Measurements from ENCODE around the gene TECPR2. TPM values are rescaled to one million over a fixed set of nuclear protein-coding genes. Genes with fewer than 3 reads are reported as not detected.
A peak's percentile ranks its signal among the peaks of the same experiment; 100 is the strongest.

TECPR2 gene
- total and polyA plus RNA-seq, 10 of the 15 experiments (the other 5 are each of a cell fraction or from before 2014, with no cell fraction given): 0.15 to 10.0 (median 3.0) TPM

DNA sequence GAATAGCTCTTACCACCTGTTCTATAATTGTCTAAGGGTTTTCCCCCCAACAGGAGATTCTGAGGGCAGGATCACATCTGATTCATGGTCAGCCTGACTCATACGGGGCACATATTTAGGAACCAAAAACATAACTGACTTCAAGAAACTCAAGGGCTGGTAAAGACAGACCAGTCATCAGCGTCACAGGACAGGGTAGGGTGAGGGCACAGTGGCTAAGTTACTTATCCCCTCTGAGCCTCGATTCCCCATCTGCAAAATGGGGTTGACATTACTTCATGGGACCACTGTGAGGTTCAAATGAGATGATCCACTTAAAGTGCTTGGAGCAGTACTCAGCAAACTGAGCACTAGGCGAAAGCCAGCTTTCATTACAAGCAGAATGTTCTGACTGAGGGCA is 657 bp upstream of the TECPR2 start:
- no peaks in the 10 kb centered on the region for H4K20me1 ChIP-seq (ENCODE audit: control insufficient read depth, insufficient read depth)
- peak overlapping the region; percentile 89 for H3K9ac ChIP-seq (ENCODE audit: control insufficient read depth, insufficient read depth, low read length)
- ATAC-seq (peak; percentile 83), DNase-seq (ENCODE audit: low read depth, low spot score) (peak; percentile 57), FAIRE-seq (peak; percentile 49)
- peak overlapping the region; percentile 86 for H2AFZ ChIP-seq (ENCODE audit: control insufficient read depth, low read depth, low read length)
- ChIA-PET CTCF (interaction anchor here (2.3 kb wide), 1 partner anchor 44 kb away, joined by 14 read pairs; the partner anchor contains the start of gene ZNF839), POLR2A (interaction anchor here (0.6 to 1.3 kb wide), 5 partner anchors 31 to 1233 kb away, joined by 3 to 6 read pairs (median 3); partner anchors contain the start of gene ZNF839), RAD21 (ENCODE audit: unreplicated experiment) (interaction anchor here (0.7 to 1.0 kb wide), 2 partner anchors 44 to 233 kb away, joined by 3 read pairs; no protein-coding TSS in a partner anchor), SMC1A (ENCODE audit: uncharacterized antibody, unreplicated experiment) (interaction anchor here (1.0 kb wide), 2 partner anchors 13 to 41 kb away, joined by 3 read pairs; no protein-coding TSS in a partner anchor)
- H3K79me2 ChIP-seq (ENCODE audit: control insufficient read depth, insufficient read depth, low read length): peaks cover 19% of the 10 kb centered on the region
- H3K4me2 ChIP-seq (ENCODE audit: control insufficient read depth, insufficient read depth): peak overlapping the region; percentile 80
- TSS peak; percentile 84 for BruUV-seq (replicated peaks)
- no peaks in the 10 kb centered on the region for H3K9me3 ChIP-seq (replicated peaks; ENCODE audit: control insufficient read depth, insufficient read depth, low read length)
- H3K4me1 ChIP-seq (ENCODE audit: control insufficient read depth, insufficient read depth, low read length): peaks cover 8% of the 10 kb centered on the region; the same call in 1 of the 2 replicates
- peaks cover 0 to 7% of the 10 kb centered on the region in 2 experiments; a peak in 3 of 4 replicates for H3K36me3 ChIP-seq (ENCODE audit: control insufficient read depth in 2 of 2, insufficient read depth in 2 of 2, low read length in 1 of 2)
- peak overlapping the region; percentile 73 for H3K4me3 ChIP-seq
- no peaks in the 10 kb centered on the region for H3K27me3 ChIP-seq (replicated peaks in 1 of 2; ENCODE audit: control insufficient read depth in 2 of 2, insufficient read depth in 2 of 2, low read length in 1 of 2)
- in situ Hi-C loops (cut with MboI): no loop called here
- peak overlapping the region; percentile 88 for H3K27ac ChIP-seq (ENCODE audit: control insufficient read depth, insufficient read depth)
- intact Hi-C loops (cut with micrococcal nuclease; ENCODE audit: unreplicated experiment): loop anchor here (2.0 kb wide), 1 partner anchor 45 kb away; no protein-coding TSS in a partner anchor
- 0% methylated on average over 4 of the region's 4 CpGs for WGBS (ENCODE audit: insufficient coverage, insufficient replicate concordance, low lambda C conversion rate, missing lambda C conversion rate)
- TF ChIP-seq POLR2AphosphoS5 (IDR thresholded peaks at IDR 0.05; ENCODE audit: low read length): 0 out of 2 replicates have a peak, but pooled peaks have one; percentile 66
- TF ChIP-seq ZBED1 (IDR thresholded peaks at IDR 0.05; ENCODE audit: borderline replicate concordance): 0 out of 2 replicates have a peak, but pooled peaks have one; percentile 29
- 0 out of 2 replicates have a peak, but pooled peaks have one; percentile 51 for TF ChIP-seq MEF2A (IDR thresholded peaks at IDR 0.05; ENCODE audit: insufficient read depth, low read depth, low read length)
- TF ChIP-seq MTA2 (IDR thresholded peaks at IDR 0.05; ENCODE audit: low read depth): peak; percentile 27; the same call in 1 of the 2 replicates
- TF ChIP-seq, protein P1, sequence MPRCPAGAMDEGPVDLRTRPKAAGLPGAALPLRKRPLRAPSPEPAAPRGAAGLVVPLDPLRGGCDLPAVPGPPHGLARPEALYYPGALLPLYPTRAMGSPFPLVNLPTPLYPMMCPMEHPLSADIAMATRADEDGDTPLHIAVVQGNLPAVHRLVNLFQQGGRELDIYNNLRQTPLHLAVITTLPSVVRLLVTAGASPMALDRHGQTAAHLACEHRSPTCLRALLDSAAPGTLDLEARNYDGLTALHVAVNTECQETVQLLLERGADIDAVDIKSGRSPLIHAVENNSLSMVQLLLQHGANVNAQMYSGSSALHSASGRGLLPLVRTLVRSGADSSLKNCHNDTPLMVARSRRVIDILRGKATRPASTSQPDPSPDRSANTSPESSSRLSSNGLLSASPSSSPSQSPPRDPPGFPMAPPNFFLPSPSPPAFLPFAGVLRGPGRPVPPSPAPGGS (IDR thresholded peaks at IDR 0.05; ENCODE audit: borderline replicate concordance, insufficient read depth, low read depth, low read length, poor library complexity, severe bottlenecking): no peak
- TF ChIP-seq IRF4 (IDR thresholded peaks at IDR 0.05; ENCODE audit: low read depth, low read length): peak; percentile 45; the same call in 1 of the 2 replicates
- TF ChIP-seq ZNF622 (IDR thresholded peaks at IDR 0.05): no peak
- TF ChIP-seq, protein P2, sequence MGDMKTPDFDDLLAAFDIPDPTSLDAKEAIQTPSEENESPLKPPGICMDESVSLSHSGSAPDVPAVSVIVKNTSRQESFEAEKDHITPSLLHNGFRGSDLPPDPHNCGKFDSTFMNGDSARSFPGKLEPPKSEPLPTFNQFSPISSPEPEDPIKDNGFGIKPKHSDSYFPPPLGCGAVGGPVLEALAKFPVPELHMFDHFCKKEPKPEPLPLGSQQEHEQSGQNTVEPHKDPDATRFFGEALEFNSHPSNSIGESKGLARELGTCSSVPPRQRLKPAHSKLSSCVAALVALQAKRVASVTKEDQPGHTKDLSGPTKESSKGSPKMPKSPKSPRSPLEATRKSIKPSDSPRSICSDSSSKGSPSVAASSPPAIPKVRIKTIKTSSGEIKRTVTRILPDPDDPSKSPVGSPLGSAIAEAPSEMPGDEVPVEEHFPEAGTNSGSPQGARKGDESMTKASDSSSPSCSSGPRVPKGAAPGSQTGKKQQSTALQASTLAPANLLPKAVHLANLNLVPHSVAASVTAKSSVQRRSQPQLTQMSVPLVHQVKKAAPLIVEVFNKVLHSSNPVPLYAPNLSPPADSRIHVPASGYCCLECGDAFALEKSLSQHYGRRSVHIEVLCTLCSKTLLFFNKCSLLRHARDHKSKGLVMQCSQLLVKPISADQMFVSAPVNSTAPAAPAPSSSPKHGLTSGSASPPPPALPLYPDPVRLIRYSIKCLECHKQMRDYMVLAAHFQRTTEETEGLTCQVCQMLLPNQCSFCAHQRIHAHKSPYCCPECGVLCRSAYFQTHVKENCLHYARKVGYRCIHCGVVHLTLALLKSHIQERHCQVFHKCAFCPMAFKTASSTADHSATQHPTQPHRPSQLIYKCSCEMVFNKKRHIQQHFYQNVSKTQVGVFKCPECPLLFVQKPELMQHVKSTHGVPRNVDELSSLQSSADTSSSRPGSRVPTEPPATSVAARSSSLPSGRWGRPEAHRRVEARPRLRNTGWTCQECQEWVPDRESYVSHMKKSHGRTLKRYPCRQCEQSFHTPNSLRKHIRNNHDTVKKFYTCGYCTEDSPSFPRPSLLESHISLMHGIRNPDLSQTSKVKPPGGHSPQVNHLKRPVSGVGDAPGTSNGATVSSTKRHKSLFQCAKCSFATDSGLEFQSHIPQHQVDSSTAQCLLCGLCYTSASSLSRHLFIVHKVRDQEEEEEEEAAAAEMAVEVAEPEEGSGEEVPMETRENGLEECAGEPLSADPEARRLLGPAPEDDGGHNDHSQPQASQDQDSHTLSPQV (IDR thresholded peaks at IDR 0.05): no peak
- no peak for TF ChIP-seq ZZZ3 (IDR thresholded peaks at IDR 0.05; ENCODE audit: control insufficient read depth, insufficient read length, low read depth)
- TF ChIP-seq REST (IDR thresholded peaks at IDR 0.05; ENCODE audit: low read depth, low read length): no peak
- 0 out of 4 replicates have a peak, but pooled peaks of 1 of the 2 experiments have one; percentile 10 for TF ChIP-seq IKZF2 (IDR thresholded peaks at IDR 0.05)
- peak; percentile 71 for TF ChIP-seq RUNX3 (IDR thresholded peaks at IDR 0.05; ENCODE audit: low read length)
- TF ChIP-seq EP300 (IDR thresholded peaks at IDR 0.05; ENCODE audit: borderline replicate concordance in 1 of 2, control insufficient read depth in 1 of 2, low read depth in 2 of 2, low read length in 2 of 2): peak in 1 of 2 experiments; percentile 28; a peak in 1 of 4 replicates
- TF ChIP-seq ZNF24 (IDR thresholded peaks at IDR 0.05): no peak

Measured in GM12878 (cell line).